Renal pelvis (tissue), 12 donors: Measurements from ENCODE around the gene NINJ2. TPM values are rescaled to one million over a fixed set of nuclear protein-coding genes. Genes with fewer than 3 reads are reported as not detected.
A peak's percentile ranks its signal among the peaks of the same experiment; 100 is the strongest.
"Not testable (repeated sequence)": the region's sequence is repeated elsewhere in the genome, so short reads cannot be mapped to it uniquely, and the experiment has no call there.

Experiments
- DNase-seq: peaks from one replicate; pipeline ENCODE4 v3.0.0-alpha.2; 2013
- long read RNA-seq, 16 experiments: transcript quantifications; one replicate each; lab custom pipeline, GENCODE V29; 2026
- polyA plus RNA-seq, 3 donors: library from polyadenylated mRNA; unstranded; fragments of 120-200 nt; gene quantifications; one replicate each; pipeline ENCODE4 v1.2.1, GENCODE V29; 2013; ENCODE audit not compliant: insufficient read length in 3 of 3

Gene NINJ2
- 1 to 10 TPM in 2 of 3 donors, under 1 TPM in 1; 0.88 to 2.3 (median 1.5) TPM for polyA plus RNA-seq
- long read RNA-seq, donor 1 = 0 reads
- long read RNA-seq, donor 2 = 0 reads
- long read RNA-seq, donor 3, partial matches to known transcripts = 0 of 1 reads
- long read RNA-seq, donor 3, other reads (novel, unspliced or antisense) = 0 of 1 reads
- long read RNA-seq, donor 4, partial matches to known transcripts = 0 of 2 reads
- long read RNA-seq, donor 4, other reads (novel, unspliced or antisense) = 0 of 2 reads
- long read RNA-seq, donor 5, partial matches to known transcripts = 0 of 2 reads
- long read RNA-seq, donor 5, other reads (novel, unspliced or antisense) = 0 of 2 reads
- long read RNA-seq, donor 6 = 0 reads
- long read RNA-seq, donor 7, partial matches to known transcripts = 0 of 1 reads
- long read RNA-seq, donor 7, other reads (novel, unspliced or antisense) = 0 of 1 reads
- long read RNA-seq, donor 8, partial matches to known transcripts = 0 of 2 reads
- long read RNA-seq, donor 8, other reads (novel, unspliced or antisense) = 0 of 2 reads
- long read RNA-seq, donor 9, partial matches to known transcripts = 0 of 1 reads
- long read RNA-seq, donor 9, other reads (novel, unspliced or antisense) = 0 of 1 reads
- long read RNA-seq, donor 10 = 0 reads
- long read RNA-seq, donor 11 = 0 reads
- long read RNA-seq, donor 12 = 0 reads
- long read RNA-seq, donor 13 = 0 reads
- long read RNA-seq, donor 14 = 0 reads
- long read RNA-seq, donor 15, partial matches to known transcripts = 0 of 3 reads
- long read RNA-seq, donor 15, other reads (novel, unspliced or antisense) = 0 of 3 reads
- long read RNA-seq, donor 16 = 0 reads

DNA sequence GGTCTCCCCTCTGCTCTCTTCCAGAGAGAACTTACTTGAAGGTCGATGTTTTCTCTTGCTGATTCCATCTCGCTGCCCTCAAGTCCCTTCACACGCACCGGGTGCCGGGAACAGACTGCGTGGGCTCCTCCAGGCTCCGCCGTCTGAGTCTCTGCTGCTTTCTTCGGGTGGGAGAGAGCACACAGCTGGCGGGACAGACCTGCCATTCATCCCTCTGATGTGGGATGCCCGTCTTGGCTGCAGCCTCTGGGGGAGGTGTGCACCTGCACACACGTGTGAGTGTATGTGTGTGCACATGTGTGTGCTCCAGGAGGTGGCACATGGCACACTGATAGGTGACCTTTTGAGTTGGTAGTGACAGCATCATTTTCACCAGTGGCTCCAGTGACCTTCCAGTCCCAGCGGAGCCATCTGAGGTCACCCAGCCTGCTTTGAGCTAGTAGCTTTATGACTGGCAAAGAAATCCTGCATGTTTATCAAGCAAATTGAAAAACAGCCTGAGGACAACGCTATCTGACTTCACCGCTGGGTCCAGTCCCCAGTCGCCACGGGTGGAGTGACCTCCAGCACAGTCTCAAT is at the start of gene NINJ2:
NINJ2 (minus strand) TSS at position 153 of the 579 bp plus-strand sequence; CDS start at position 68, 85 bp downstream.
- no peak for DNase-seq

DNA sequence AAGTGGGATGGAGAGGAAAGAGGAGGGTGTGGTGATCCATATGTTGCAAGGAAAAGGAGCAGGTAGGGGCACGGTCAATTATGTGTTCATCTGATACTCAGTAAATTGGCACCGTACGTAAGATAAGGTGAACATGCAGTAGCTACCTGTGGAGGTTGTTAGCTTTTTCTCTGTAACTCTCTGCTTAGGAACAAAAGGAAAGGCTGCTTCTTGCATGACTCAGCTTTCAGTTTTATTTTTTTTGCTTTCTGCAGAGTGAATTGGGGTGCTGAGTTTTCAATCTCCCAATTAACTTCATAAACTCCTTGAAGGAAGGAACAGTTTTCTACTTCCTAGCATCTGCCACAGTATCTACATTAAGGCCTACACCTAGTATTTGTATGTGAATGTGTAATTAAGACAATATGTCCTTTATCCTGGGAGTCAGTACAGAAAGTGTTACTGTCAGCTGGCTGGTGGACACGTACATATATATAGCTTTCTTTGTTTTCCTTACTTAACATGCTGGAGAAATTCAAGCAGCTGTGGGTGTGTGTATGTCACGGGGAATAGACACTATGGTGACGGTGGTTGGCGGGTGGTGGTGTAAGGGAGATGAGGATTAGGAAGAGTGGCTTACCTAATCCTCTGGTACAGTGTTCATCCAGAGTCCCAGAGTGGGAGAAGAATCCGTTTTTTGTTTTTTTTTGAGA is 49.1 kb upstream of the NINJ2 start:
- DNase-seq = no peak

DNA sequence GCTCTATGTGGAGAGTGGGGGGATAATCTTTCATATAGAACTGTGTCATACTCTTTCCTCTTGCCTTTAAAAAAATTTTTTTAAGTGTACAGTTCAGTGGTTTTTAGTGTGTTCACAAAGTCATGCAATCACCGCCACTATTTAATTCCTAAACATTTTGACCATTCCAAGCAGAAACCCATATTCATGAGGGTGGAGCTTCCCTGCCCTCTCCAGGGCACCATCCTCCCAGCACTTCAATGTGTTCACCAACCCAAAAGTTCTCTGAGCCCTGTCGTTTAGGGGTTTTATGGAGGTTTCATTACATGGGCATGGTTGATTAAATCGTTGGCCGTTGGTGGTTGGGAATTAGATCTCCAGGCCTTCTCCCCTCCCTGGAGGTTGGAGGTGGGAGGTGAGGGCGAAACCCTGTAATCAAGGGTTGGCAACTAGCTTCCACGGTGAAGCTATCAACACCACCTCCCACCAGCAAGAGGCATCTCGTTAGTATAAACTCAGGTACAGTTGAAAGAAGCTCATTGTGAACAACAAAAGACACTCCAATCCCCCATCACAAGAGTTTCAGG is 46.3 kb upstream of the NINJ2 start:
- peak; percentile 21 for DNase-seq

- not testable (repeated sequence) for DNase-seq
Measured at GRCh38 chr12:708084-708483, 44.8 kb upstream of the NINJ2 start.

- DNase-seq = no peak
Measured at GRCh38 chr12:704516-705242, 41.4 kb upstream of the NINJ2 start.

GRCh38 chr12:701896-702539 is 38.8 kb upstream of the NINJ2 start:
- DNase-seq = no peak

DNA sequence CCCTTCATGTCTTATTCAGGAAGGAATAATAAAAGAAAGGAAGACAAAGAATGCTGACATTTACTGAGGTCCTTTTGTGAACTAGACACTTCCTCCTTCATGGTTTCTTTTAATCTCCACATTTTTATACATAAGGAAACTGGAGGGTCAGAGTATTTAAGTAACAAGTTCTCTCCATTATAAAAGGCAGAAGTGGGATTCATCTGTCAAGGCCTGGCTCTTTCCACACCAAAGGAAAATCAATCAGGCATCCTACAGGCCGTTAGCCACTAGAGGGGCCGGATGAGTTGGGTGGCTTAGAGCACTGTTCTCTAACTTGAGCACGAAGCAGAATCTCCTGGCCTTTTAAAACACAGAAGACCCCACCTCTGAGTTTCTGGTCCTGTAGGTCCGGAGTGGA is 36.8 kb upstream of the NINJ2 start:
- DNase-seq = no peak

DNA sequence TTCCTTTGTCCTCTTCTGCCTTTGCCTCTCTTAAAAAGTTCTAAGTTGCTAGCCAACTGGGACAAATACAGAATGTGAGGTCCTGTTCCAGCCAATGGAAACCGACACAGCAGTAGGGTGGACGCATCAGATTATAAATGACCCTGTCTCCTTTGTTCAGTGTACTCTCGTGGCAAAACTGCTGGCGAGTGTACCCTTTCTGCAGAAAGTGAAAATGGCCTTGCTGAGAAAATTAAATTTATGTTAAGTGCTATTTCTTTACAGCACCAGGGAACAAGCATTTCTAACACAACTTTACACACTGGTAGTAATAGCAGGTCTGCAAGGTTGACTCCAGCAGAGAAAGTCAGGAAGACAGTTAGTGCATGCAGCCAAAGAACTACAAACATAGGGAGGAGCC is 35.0 kb upstream of the NINJ2 start:
- not testable (repeated sequence) for DNase-seq

DNA sequence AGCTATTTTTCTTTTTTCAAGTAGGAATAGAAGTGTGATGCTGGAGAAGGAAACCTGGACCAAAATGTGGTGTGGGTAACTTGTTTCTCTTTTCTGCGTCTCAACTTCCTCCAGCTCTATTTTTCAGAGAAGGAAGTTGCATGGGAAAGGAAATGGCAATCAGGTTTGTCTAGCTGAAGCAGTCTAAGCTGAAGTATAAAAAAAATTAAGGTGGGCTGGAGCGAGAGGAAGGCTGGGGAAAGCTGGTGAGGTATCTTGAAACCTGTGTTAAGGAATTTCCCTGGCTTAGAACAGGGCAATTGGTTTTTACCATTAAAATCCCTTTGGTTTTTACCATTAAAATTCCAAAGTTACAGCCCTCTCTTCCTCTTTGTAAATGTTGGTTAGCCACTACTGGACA is 34.2 kb upstream of the NINJ2 start:
- no peak for DNase-seq

GRCh38 chr12:694734-695503 is 31.7 kb upstream of the NINJ2 start:
- DNase-seq = no peak

- DNase-seq = no peak
Measured at GRCh38 chr12:693934-694533, 30.8 kb upstream of the NINJ2 start.

- no peak for DNase-seq
Measured at GRCh38 chr12:692274-692673, 29.0 kb upstream of the NINJ2 start.

GRCh38 chr12:690466-690865 is 27.2 kb upstream of the NINJ2 start:
- DNase-seq = no peak

DNA sequence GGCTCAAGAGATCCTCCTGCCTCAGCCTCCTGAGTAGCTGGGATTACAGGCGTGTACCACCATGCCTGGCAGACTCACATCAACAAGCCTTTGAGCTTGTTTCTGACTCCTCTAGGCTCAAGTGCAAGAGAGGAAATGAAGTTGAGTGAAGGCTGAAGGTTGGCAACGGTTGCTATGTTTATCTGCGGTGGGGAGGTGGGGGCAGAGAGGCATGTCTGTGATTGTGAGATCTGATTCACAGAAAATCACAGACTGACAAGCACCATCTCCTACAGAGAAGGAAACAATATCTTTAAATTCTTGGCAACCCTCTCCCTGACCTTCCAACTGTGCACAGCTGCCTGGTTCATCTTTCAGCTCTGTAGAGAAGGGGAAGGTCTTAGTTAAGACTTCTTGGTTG is 22.1 kb upstream of the NINJ2 start:
- peak; percentile 35 for DNase-seq

DNA sequence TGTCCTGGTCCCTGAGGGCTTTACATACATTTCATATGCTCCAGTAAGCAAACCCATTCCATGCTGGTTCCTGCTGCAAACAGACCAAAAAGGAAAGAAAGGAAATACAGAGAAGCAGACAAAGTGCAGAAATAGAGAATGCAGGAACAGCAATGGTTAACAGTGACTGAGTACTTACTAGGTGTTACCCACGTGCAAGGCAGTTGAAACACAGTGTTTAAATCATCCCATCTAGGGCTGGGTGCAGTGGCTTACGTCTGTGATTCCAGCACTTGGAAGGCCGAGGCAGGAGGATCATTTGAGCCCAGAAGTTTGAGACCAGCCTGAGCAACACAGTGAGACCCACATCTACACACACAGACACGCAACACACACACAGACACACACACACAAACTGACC is 21.2 kb upstream of the NINJ2 start:
- DNase-seq = no peak

- no peak for DNase-seq
Measured at GRCh38 chr12:681568-682256, 18.5 kb upstream of the NINJ2 start.

GRCh38 chr12:678747-679712 is 15.8 kb upstream of the NINJ2 start:
- no peak for DNase-seq
